Gastrocnemius medialis (tissue), 4 donors: Measurements from ENCODE around the gene TMIGD3.

Experiments
- CTCF ChIP-seq, 5 experiments: fragments of 450-650 bp in 3 of 5; fragments of 200-600 bp in 2 of 5; sonication (generic) in 2 of 5; IDR thresholded peaks in 4 of 5; conservative IDR thresholded peaks in 1 of 5; 1 replicate in 4 of 5; 2 replicates in 1 of 5; pipeline ENCODE4 v1.5.1; 2016 to 2019; ENCODE audit warnings: antibody characterized with exemption in 5 of 5, mild to moderate bottlenecking in 3 of 5, moderate library complexity in 3 of 5
- POLR2A ChIP-seq, 2 donors: fragments of 450-650 bp; IDR thresholded peaks; one replicate each; pipeline ENCODE4 v1.6.1; 2017; ENCODE audit warnings: antibody characterized with exemption in 2 of 2, mild to moderate bottlenecking in 2 of 2, moderate library complexity in 2 of 2

GRCh38 chr1:111468717-111469100, 34.7 kb downstream of the TMIGD3 start:
- no peak for TF ChIP-seq CTCF (IDR thresholded peaks at IDR 0.05 in 4 of 5, conservative IDR thresholded peaks at IDR 0.05 in 1 of 5)
- no peak for TF ChIP-seq POLR2A (IDR thresholded peaks at IDR 0.05)
